Measurements from ENCODE around the gene RABGGTB. TPM values are rescaled to one million over a fixed set of nuclear protein-coding genes. Genes with fewer than 3 reads are reported as not detected.

The RABGGTB gene
- 60.7 and 64.8 TPM in 2 replicates for total RNA-seq

DNA sequence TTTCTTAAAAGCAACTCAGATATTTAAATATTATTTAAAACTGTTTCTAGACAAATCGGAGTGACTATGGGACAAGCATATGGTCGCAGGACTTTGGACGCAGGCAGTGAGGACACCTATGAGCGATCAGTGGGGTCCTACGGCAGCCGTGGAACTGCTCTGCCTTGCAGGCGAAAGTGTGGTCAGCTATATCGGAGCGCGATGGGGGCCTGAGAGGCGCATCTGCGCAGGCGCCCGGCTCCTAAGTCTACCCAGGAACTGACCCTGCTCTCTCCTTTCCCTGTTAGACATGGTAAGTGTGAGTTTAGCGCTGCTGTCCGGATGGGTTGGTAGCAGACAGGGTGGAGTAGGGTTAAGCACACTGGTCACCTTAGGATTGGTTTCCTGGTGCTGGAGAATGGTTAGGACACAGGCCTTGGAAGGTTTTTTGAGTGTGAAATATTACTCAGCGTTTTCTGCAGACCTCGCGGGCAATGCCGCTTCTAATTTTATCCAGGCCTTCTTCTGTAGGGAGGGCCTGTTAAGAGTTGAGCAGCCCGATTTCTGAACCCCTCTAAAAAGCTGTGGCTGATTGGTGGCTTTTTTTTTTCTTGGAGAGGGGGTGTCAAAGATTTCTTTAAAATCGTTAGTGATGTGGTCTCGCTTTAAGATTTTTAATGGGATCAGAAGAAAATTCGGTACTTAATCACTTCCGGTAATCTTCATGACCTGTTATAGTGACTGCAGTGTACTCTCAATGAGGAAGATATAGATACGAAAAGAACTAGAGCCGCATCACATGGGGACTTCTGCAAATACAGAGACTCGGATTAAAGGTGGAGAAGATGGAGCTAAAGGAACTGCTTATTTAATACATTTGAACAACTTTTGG is at the start of gene RABGGTB:
Gene RABGGTB (plus strand): TSS at position 274 of the 871 bp plus-strand sequence. CDS start 16 bp downstream, at position 290.

DNA sequence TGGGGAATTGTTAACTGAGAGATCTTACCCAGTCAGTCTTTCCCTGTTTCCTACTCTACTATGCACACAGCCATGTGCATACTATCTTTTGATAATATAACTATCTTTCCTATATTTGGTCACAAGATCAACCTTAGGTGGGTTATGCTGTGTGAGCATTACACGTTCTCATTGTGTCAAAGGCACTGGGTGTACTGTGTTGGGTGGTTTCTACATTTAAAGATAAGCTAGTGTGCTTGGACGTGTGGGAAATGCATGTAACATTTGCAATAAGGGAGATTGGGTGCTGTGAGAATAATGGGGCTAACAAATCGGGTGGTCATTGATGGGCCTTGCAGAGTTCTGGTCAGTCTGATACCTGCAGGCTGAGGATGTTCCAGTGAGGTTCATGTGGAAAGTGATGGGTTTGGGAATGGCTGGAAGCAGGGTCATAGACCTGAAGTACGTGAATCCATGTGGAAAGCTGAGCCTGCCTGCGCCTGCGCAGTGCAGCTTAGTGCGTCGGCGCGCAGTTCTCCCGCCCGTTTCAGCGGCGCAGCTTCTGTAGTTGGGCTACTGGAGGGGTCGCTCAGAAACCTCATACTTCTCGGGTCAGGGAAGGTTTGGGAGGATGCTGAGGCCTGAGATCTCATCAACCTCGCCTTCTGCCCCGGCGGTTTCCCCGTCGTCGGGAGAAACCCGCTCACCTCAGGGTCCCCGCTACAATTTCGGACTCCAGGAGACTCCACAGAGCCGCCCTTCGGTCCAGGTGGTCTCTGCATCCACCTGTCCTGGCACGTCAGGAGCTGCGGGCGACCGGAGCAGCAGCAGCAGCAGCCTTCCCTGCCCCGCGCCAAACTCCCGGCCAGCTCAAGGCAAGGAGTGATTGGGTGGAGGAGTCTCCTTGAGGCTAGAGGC is 10.6 kb downstream of the RABGGTB start, which contains the start of gene MSH4:
Gene MSH4 (plus strand): TSS at position 507 of the 897 bp plus-strand sequence. CDS start 104 bp downstream, at position 611.

Other genes starting within 250 kb of the RABGGTB start
- gene SLC44A5, start 175.1 kb upstream of the RABGGTB start, total RNA-seq, result 0.18 TPM in 1 of 2 replicates, not detected in the other
- 23.6 and 24.9 TPM in 2 replicates for gene ACADM, start 61.5 kb upstream of the RABGGTB start, total RNA-seq
- under 0.01 TPM in 2 replicates for gene MSH4, start 10.6 kb downstream of the RABGGTB start, total RNA-seq
- not detected in 2 replicates for gene ASB17, start 146.1 kb downstream of the RABGGTB start, total RNA-seq